ENCODE measurements around the gene MBNL2. TPM values are rescaled to one million over a fixed set of nuclear protein-coding genes. Genes with fewer than 3 reads are reported as not detected.

MBNL2 gene
- total RNA-seq, 1 donor from 2014 or later: 43.7 TPM

- H3K4me1 Mint-ChIP-seq (ENCODE audit: unreplicated experiment): peaks cover 13% of the 10 kb centered on the region
- H3K36me3 Mint-ChIP-seq: peaks cover 12% of the 10 kb centered on the region
- no peak for DNase-seq (ENCODE audit: extremely low spot score, unreplicated experiment)
- no peak overlapping the region for H3K4me3 Mint-ChIP-seq
- no peak overlapping the region for H3K27ac Mint-ChIP-seq
- H3K27me3 Mint-ChIP-seq: no peaks in the 10 kb centered on the region
- TF ChIP-seq CTCF (conservative IDR thresholded peaks at IDR 0.05): no peak
- no peaks in the 10 kb centered on the region for H3K9me3 Mint-ChIP-seq
Measured at GRCh38 chr13:97318532-97318931, 96.4 kb downstream of the MBNL2 start.

- no peak overlapping the region for H3K27ac Mint-ChIP-seq
Measured at GRCh38 chr13:97319113-97319720, 97.1 kb downstream of the MBNL2 start.

GRCh38 chr13:97321101-97321500, 99.0 kb downstream of the MBNL2 start:
- no peak for TF ChIP-seq CTCF (conservative IDR thresholded peaks at IDR 0.05)
- Mint-ChIP-seq H3K27ac (no peak overlapping the region), H3K4me1 (ENCODE audit: unreplicated experiment) (peaks cover 13% of the 10 kb centered on the region), H3K27me3 (no peaks in the 10 kb centered on the region), H3K36me3 (peaks cover 6% of the 10 kb centered on the region), H3K4me3 (no peak overlapping the region), H3K9me3 (no peaks in the 10 kb centered on the region)
- DNase-seq (ENCODE audit: extremely low spot score, unreplicated experiment): no peak

More at GRCh38 chr13:97319113-97319720, 97.1 kb downstream of the MBNL2 start:
- Mint-ChIP-seq H3K4me3 (no peak overlapping the region), H3K36me3 (peaks cover 9% of the 10 kb centered on the region), H3K27me3 (no peaks in the 10 kb centered on the region), H3K9me3 (no peaks in the 10 kb centered on the region), H3K4me1 (ENCODE audit: unreplicated experiment) (peaks cover 13% of the 10 kb centered on the region)
- no peak for DNase-seq (ENCODE audit: extremely low spot score, unreplicated experiment)
- TF ChIP-seq CTCF (conservative IDR thresholded peaks at IDR 0.05): no peak

- no peak for DNase-seq (ENCODE audit: extremely low spot score, unreplicated experiment)
- no peak for TF ChIP-seq CTCF (conservative IDR thresholded peaks at IDR 0.05)
- Mint-ChIP-seq H3K27me3 (no peaks in the 10 kb centered on the region), H3K4me3 (no peak overlapping the region), H3K27ac (no peak overlapping the region), H3K9me3 (no peaks in the 10 kb centered on the region), H3K36me3 (peaks cover 4% of the 10 kb centered on the region), H3K4me1 (ENCODE audit: unreplicated experiment) (peaks cover 13% of the 10 kb centered on the region)
Measured at GRCh38 chr13:97321616-97322321, 99.6 kb downstream of the MBNL2 start.

- TF ChIP-seq CTCF (conservative IDR thresholded peaks at IDR 0.05): no peak
Measured at GRCh38 chr13:97322740-97323342, 100.7 kb downstream of the MBNL2 start.

More at GRCh38 chr13:97322740-97323342, 100.7 kb downstream of the MBNL2 start:
- Mint-ChIP-seq H3K4me3 (no peak overlapping the region), H3K27me3 (no peaks in the 10 kb centered on the region), H3K27ac (no peak overlapping the region), H3K9me3 (no peaks in the 10 kb centered on the region), H3K36me3 (peaks cover 4% of the 10 kb centered on the region), H3K4me1 (ENCODE audit: unreplicated experiment) (peaks cover 18% of the 10 kb centered on the region)
- no peak for DNase-seq (ENCODE audit: extremely low spot score, unreplicated experiment)
